HEK293 (cell line): ENCODE measurements around the gene ZBBX.

Source experiments
- CTCF ChIA-PET: fragments of 350-600 bp; formaldehyde crosslinking; extraction: SDS; loops from one replicate; lab custom pipeline; 2021; ENCODE audit warnings: antibody characterized with exemption; lab: Yijun Ruan, JAX
- POLR2A ChIA-PET: fragments of 300-600 bp; formaldehyde crosslinking; extraction: SDS; loops from one replicate; lab custom pipeline; 2020; ENCODE audit warnings: antibody characterized with exemption, inconsistent platforms; lab: Yijun Ruan, JAX
- H3K27ac ChIP-seq: fragments of 200-500 bp; sonication (Bioruptor generic); 2 replicates; pipeline ENCODE4 v1.5.1; 2014; ENCODE audit warnings: low read depth, low read length, control low read depth, inconsistent platforms; ENCODE audit errors: extremely low read depth
- H3K36me3 ChIP-seq, 2 experiments: fragments of 200-500 bp in 1 of 2; sonication (Bioruptor generic) in 1 of 2; 1 replicate in 1 of 2; 2 replicates in 1 of 2; pipeline ENCODE4 v1.5.1; 2014 to 2017; ENCODE audit warnings: inconsistent platforms in 2 of 2, low read length in 2 of 2; ENCODE audit not compliant: control insufficient read depth in 2 of 2, insufficient read depth in 1 of 2
- H3K4me1 ChIP-seq: fragments of 200-500 bp; sonication (Bioruptor generic); 2 replicates; pipeline ENCODE4 v1.5.1; 2014; ENCODE audit warnings: mild to moderate bottlenecking, low read length, inconsistent platforms; ENCODE audit not compliant: control insufficient read depth, insufficient read depth
- H3K4me3 ChIP-seq: 2 replicates; pipeline ENCODE4 v1.5.1; 2011; ENCODE audit warnings: low read depth, mild to moderate bottlenecking, control low read depth, low read length, moderate library complexity
- H3K9me3 ChIP-seq: fragments of 200-500 bp; sonication (Bioruptor generic); 2 replicates; pipeline ENCODE4 v1.5.1; 2014; ENCODE audit warnings: low read depth, low read length, inconsistent platforms; ENCODE audit not compliant: control insufficient read depth, insufficient read depth
- EGR2 ChIP-seq: fragments of 450-650 bp; formaldehyde crosslinking; IDR thresholded peaks from 2 replicates; pipeline ENCODE4 v1.5.1; 2016; ENCODE audit warnings: low read depth, missing biosample characterization, missing genetic modification characterization
- GLIS1 ChIP-seq: fragments of 450-650 bp; formaldehyde crosslinking; IDR thresholded peaks from 2 replicates; pipeline ENCODE4 v1.5.1; 2016; ENCODE audit warnings: missing biosample characterization, missing genetic modification characterization
- IKZF3 ChIP-seq: fragments of 450-650 bp; IDR thresholded peaks from 2 replicates; pipeline ENCODE4 v1.5.0; 2018; ENCODE audit warnings: missing biosample characterization, mild to moderate bottlenecking, missing genetic modification characterization, moderate library complexity
- KLF1 ChIP-seq: fragments of 450-650 bp; formaldehyde crosslinking; IDR thresholded peaks from 2 replicates; pipeline ENCODE4 v1.5.1; 2016; ENCODE audit warnings: missing biosample characterization, missing genetic modification characterization
- SETDB1 ChIP-seq: IDR thresholded peaks from one replicate; pipeline ENCODE4 v1.6.1; 2017; ENCODE audit warnings: mild to moderate bottlenecking, low read length, moderate library complexity, mixed read lengths; ENCODE audit not compliant: insufficient read length
- ZFHX2 ChIP-seq: fragments of 450-650 bp; formaldehyde crosslinking; conservative IDR thresholded peaks from 2 replicates; pipeline ENCODE4 v1.5.1; 2016; ENCODE audit warnings: missing biosample characterization, missing genetic modification characterization
- ZNF133 ChIP-seq: fragments of 450-650 bp; formaldehyde crosslinking; IDR thresholded peaks from 2 replicates; pipeline ENCODE4 v1.5.1; 2016; ENCODE audit warnings: missing biosample characterization, missing genetic modification characterization
- ZNF24 ChIP-seq: fragments of 450-650 bp; formaldehyde crosslinking; IDR thresholded peaks from 2 replicates; pipeline ENCODE4 v1.5.1; 2016; ENCODE audit warnings: missing biosample characterization, missing genetic modification characterization
- ZNF324 ChIP-seq: fragments of 450-650 bp; formaldehyde crosslinking; IDR thresholded peaks from 2 replicates; pipeline ENCODE4 v1.5.1; 2016; ENCODE audit warnings: missing biosample characterization, missing genetic modification characterization
- ZNF514 ChIP-seq: fragments of 450-650 bp; formaldehyde crosslinking; IDR thresholded peaks from 2 replicates; pipeline ENCODE4 v1.5.1; 2016; ENCODE audit warnings: missing biosample characterization, missing genetic modification characterization
- ZNF521 ChIP-seq: fragments of 450-650 bp; formaldehyde crosslinking; IDR thresholded peaks from 2 replicates; pipeline ENCODE4 v1.5.1; 2017; ENCODE audit warnings: missing biosample characterization, mild to moderate bottlenecking, missing genetic modification characterization
- ZNF610 ChIP-seq: fragments of 450-650 bp; formaldehyde crosslinking; IDR thresholded peaks from 2 replicates; pipeline ENCODE4 v1.5.1; 2016; ENCODE audit warnings: missing biosample characterization, missing genetic modification characterization, borderline replicate concordance
- ZNF654 ChIP-seq: fragments of 450-650 bp; formaldehyde crosslinking; IDR thresholded peaks from 2 replicates; pipeline ENCODE4 v1.5.1; 2016; ENCODE audit warnings: low read depth, missing biosample characterization, missing genetic modification characterization
- TF ChIP-seq, protein P1 (sequence below): IDR thresholded peaks from 2 replicates; pipeline ENCODE4 v1.6.1; 2011; ENCODE audit warnings: mild to moderate bottlenecking, low read depth, low read length, borderline replicate concordance
- TF ChIP-seq, protein P2 (sequence below): fragments of 450-650 bp; formaldehyde crosslinking; IDR thresholded peaks from 2 replicates; pipeline ENCODE4 v1.5.1; 2016; ENCODE audit warnings: missing biosample characterization, missing genetic modification characterization
- TF ChIP-seq, protein P3 (sequence below): fragments of 450-650 bp; formaldehyde crosslinking; IDR thresholded peaks from 2 replicates; pipeline ENCODE4 v1.5.1; 2016; ENCODE audit warnings: missing biosample characterization, missing genetic modification characterization, borderline replicate concordance
- TF ChIP-seq, protein P4 (sequence below): fragments of 450-650 bp; formaldehyde crosslinking; IDR thresholded peaks from 2 replicates; pipeline ENCODE4 v1.5.1; 2017; ENCODE audit warnings: missing biosample characterization, missing genetic modification characterization

ZBBX gene

DNA sequence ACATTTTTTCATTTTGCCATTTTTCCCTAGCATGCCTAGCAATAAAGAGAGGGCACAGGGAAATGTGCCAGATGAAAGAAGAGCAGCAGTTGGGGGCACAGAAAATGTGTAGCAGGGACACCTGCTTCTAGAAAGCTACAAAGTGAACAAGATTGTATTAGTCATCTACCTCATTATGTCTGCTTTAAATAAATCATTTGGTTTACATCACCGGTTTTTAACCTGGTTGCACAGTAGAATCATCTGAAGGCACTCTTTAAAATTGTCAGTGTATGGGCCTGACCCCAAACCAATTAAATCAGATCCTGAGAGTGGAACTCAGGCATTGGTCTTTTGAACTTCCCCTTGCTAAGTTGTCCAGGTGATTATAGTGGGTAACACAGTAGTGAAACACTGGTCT is 73.8 kb downstream of the ZBBX start (continued):
- TF ChIP-seq, protein P1, sequence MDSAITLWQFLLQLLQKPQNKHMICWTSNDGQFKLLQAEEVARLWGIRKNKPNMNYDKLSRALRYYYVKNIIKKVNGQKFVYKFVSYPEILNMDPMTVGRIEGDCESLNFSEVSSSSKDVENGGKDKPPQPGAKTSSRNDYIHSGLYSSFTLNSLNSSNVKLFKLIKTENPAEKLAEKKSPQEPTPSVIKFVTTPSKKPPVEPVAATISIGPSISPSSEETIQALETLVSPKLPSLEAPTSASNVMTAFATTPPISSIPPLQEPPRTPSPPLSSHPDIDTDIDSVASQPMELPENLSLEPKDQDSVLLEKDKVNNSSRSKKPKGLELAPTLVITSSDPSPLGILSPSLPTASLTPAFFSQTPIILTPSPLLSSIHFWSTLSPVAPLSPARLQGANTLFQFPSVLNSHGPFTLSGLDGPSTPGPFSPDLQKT: no peak
- no peak for TF ChIP-seq ZNF24
- TF ChIP-seq, protein P2, sequence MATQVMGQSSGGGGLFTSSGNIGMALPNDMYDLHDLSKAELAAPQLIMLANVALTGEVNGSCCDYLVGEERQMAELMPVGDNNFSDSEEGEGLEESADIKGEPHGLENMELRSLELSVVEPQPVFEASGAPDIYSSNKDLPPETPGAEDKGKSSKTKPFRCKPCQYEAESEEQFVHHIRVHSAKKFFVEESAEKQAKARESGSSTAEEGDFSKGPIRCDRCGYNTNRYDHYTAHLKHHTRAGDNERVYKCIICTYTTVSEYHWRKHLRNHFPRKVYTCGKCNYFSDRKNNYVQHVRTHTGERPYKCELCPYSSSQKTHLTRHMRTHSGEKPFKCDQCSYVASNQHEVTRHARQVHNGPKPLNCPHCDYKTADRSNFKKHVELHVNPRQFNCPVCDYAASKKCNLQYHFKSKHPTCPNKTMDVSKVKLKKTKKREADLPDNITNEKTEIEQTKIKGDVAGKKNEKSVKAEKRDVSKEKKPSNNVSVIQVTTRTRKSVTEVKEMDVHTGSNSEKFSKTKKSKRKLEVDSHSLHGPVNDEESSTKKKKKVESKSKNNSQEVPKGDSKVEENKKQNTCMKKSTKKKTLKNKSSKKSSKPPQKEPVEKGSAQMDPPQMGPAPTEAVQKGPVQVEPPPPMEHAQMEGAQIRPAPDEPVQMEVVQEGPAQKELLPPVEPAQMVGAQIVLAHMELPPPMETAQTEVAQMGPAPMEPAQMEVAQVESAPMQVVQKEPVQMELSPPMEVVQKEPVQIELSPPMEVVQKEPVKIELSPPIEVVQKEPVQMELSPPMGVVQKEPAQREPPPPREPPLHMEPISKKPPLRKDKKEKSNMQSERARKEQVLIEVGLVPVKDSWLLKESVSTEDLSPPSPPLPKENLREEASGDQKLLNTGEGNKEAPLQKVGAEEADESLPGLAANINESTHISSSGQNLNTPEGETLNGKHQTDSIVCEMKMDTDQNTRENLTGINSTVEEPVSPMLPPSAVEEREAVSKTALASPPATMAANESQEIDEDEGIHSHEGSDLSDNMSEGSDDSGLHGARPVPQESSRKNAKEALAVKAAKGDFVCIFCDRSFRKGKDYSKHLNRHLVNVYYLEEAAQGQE: no peak
- TF ChIP-seq, all 188 proteins: peak for 0

DNA sequence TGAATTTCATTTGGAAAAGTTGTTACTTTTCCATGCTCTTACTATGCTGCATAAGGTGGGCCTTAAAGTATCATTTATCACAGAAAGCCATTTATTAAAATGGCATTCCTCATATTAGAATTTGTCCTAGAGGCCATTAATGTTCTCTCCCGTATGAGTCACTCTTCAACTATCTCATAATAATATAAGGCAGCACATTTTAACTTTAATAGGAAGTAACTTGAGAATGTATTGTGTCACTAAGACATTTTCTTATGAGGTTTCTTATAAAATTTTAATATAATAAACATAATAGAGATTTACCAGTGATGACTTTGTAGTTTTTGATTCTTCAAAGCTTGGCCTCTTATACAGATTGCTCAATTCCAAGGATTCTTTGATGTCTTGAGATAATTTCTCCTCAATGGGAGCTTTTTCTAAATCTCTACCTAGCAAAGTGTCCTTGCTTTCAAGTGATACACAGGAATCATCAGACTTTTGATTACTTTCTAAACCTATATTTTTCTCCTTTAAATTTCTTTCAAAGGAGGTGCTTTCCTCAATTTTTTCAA is 74.7 kb downstream of the ZBBX start:
- H3K27ac ChIP-seq: no peak overlapping the region
- no peaks in the 10 kb centered on the region for H3K4me1 ChIP-seq
- no peaks in the 10 kb centered on the region for H3K9me3 ChIP-seq
- POLR2A ChIA-PET: no interaction called here
- H3K4me3 ChIP-seq: no peak overlapping the region
- H3K36me3 ChIP-seq: no peaks in the 10 kb centered on the region
- TF ChIP-seq SETDB1 (no peak), ZNF324 (tag by site-specific recombination) (no peak), ZNF610 (no peak)
- CTCF ChIA-PET: interaction anchor here (0.7 kb wide), 1 partner anchor 50 kb away, joined by 3 read pairs; no protein-coding TSS in a partner anchor

DNA sequence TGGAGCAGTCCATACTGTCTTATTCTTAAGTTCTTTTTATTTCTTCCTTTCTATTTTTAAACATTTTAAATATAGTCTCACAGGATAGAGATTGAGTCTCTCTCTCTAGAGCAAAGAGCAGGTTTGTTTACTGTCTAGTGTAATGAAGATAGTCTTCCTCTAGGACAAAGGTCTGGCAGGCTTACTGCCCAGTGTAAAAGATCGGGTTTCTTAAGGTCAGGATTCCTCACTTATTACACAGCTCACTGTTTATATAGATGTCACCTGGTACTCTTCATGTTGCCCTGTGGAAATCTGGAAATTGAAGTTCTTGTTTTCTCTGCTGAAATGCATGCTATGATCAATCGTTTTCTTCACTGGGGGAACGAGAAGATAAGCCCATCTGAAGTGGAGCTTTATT is 76.0 kb downstream of the ZBBX start:
- CTCF ChIA-PET: no interaction called here
- Histone ChIP-seq H3K36me3 (no peaks in the 10 kb centered on the region), H3K9me3 (no peaks in the 10 kb centered on the region), H3K4me1 (no peaks in the 10 kb centered on the region), H3K27ac (no peak overlapping the region), H3K4me3 (no peak overlapping the region)
- TF ChIP-seq IKZF3 (tag by site-specific recombination): no peak
- no peak for TF ChIP-seq ZNF133 (tag by site-specific recombination)
- no peak for TF ChIP-seq GLIS1 (tag by site-specific recombination)
- no peak for TF ChIP-seq KLF1 (tag by site-specific recombination)
- TF ChIP-seq ZNF610: no peak
- no peak for TF ChIP-seq ZNF514 (tag by site-specific recombination)
- TF ChIP-seq ZFHX2 (tag by site-specific recombination): no peak
- TF ChIP-seq, protein P3, sequence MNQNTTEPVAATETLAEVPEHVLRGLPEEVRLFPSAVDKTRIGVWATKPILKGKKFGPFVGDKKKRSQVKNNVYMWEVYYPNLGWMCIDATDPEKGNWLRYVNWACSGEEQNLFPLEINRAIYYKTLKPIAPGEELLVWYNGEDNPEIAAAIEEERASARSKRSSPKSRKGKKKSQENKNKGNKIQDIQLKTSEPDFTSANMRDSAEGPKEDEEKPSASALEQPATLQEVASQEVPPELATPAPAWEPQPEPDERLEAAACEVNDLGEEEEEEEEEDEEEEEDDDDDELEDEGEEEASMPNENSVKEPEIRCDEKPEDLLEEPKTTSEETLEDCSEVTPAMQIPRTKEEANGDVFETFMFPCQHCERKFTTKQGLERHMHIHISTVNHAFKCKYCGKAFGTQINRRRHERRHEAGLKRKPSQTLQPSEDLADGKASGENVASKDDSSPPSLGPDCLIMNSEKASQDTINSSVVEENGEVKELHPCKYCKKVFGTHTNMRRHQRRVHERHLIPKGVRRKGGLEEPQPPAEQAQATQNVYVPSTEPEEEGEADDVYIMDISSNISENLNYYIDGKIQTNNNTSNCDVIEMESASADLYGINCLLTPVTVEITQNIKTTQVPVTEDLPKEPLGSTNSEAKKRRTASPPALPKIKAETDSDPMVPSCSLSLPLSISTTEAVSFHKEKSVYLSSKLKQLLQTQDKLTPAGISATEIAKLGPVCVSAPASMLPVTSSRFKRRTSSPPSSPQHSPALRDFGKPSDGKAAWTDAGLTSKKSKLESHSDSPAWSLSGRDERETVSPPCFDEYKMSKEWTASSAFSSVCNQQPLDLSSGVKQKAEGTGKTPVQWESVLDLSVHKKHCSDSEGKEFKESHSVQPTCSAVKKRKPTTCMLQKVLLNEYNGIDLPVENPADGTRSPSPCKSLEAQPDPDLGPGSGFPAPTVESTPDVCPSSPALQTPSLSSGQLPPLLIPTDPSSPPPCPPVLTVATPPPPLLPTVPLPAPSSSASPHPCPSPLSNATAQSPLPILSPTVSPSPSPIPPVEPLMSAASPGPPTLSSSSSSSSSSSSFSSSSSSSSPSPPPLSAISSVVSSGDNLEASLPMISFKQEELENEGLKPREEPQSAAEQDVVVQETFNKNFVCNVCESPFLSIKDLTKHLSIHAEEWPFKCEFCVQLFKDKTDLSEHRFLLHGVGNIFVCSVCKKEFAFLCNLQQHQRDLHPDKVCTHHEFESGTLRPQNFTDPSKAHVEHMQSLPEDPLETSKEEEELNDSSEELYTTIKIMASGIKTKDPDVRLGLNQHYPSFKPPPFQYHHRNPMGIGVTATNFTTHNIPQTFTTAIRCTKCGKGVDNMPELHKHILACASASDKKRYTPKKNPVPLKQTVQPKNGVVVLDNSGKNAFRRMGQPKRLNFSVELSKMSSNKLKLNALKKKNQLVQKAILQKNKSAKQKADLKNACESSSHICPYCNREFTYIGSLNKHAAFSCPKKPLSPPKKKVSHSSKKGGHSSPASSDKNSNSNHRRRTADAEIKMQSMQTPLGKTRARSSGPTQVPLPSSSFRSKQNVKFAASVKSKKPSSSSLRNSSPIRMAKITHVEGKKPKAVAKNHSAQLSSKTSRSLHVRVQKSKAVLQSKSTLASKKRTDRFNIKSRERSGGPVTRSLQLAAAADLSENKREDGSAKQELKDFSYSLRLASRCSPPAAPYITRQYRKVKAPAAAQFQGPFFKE: no peak
- TF ChIP-seq, protein P4, sequence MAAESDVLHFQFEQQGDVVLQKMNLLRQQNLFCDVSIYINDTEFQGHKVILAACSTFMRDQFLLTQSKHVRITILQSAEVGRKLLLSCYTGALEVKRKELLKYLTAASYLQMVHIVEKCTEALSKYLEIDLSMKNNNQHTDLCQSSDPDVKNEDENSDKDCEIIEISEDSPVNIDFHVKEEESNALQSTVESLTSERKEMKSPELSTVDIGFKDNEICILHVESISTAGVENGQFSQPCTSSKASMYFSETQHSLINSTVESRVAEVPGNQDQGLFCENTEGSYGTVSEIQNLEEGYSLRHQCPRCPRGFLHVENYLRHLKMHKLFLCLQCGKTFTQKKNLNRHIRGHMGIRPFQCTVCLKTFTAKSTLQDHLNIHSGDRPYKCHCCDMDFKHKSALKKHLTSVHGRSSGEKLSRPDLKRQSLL (tag by site-specific recombination): no peak
- no peak for TF ChIP-seq ZNF654 (tag by site-specific recombination)
- no peak for TF ChIP-seq EGR2 (tag by site-specific recombination)
- no peak for TF ChIP-seq ZNF521
- POLR2A ChIA-PET: no interaction called here
